Liver (tissue), 9 donors: ENCODE measurements around the gene HOXA4. TPM values are rescaled to one million over a fixed set of nuclear protein-coding genes. Genes with fewer than 3 reads are reported as not detected.

Experiments used
- DNase-seq: peaks from one replicate; pipeline ENCODE4 v3.0.0-alpha.2; 2017; ENCODE audit warnings: low spot score
- H3K27ac ChIP-seq, 2 donors: one replicate each; pipeline ENCODE4 v1.7.0; 2013; ENCODE audit warnings: inconsistent platforms in 2 of 2, low read length in 2 of 2, control low read depth in 1 of 2, low read depth in 1 of 2, mild to moderate bottlenecking in 1 of 2
- H3K27me3 ChIP-seq, 4 donors: one replicate each; pipeline versions ENCODE4 v1.6.1 to v1.7.0; 2013; ENCODE audit warnings: low read length in 3 of 4, inconsistent platforms in 1 of 4, mild to moderate bottlenecking in 1 of 4, moderate library complexity in 1 of 4; ENCODE audit not compliant: control insufficient read depth in 4 of 4, insufficient read depth in 4 of 4
- H3K36me3 ChIP-seq, 4 donors: one replicate each; pipeline versions ENCODE4 v1.6.1 to v1.7.0; 2013; ENCODE audit warnings: low read length in 3 of 4, mild to moderate bottlenecking in 3 of 4, low read depth in 1 of 4, moderate library complexity in 1 of 4; ENCODE audit not compliant: control insufficient read depth in 4 of 4, insufficient read depth in 3 of 4
- H3K4me1 ChIP-seq, 4 donors: one replicate each; pipeline versions ENCODE4 v1.6.1 to v1.7.0; 2013; ENCODE audit warnings: low read length in 3 of 4, mild to moderate bottlenecking in 3 of 4, moderate library complexity in 1 of 4; ENCODE audit not compliant: control insufficient read depth in 4 of 4, insufficient read depth in 4 of 4
- H3K4me3 ChIP-seq, 3 donors: one replicate each; pipeline versions ENCODE4 v1.6.1 to v1.7.0; 2013; ENCODE audit warnings: low read length in 3 of 3, control low read depth in 1 of 3, low read depth in 1 of 3, mild to moderate bottlenecking in 1 of 3
- H3K9ac ChIP-seq, 2 donors: one replicate each; pipeline ENCODE4 v1.7.0; 2013; ENCODE audit warnings: low read length in 2 of 2, mild to moderate bottlenecking in 2 of 2, moderate library complexity in 2 of 2, control low read depth in 1 of 2, low read depth in 1 of 2
- H3K9me3 ChIP-seq, 4 donors: one replicate each; pipeline versions ENCODE4 v1.6.1 to v1.7.0; 2013; ENCODE audit warnings: low read length in 3 of 4; ENCODE audit not compliant: control insufficient read depth in 4 of 4
- ATF3 ChIP-seq: IDR thresholded peaks from 2 replicates; pipeline ENCODE4 v1.6.1; 2016; ENCODE audit warnings: antibody characterized with exemption
- CTCF ChIP-seq: fragments of 150-350 bp; IDR thresholded peaks from 2 replicates; pipeline ENCODE4 v1.5.1; 2017; ENCODE audit warnings: improper control_type of control experiment, low read depth, low read length; ENCODE audit not compliant: missing input control
- EGR1 ChIP-seq, 2 donors: IDR thresholded peaks; 2 replicates each; pipeline ENCODE4 v1.6.1; 2016 to 2018; ENCODE audit warnings: antibody characterized with exemption in 2 of 2, low read depth in 2 of 2
- FOXA1 ChIP-seq: IDR thresholded peaks from 2 replicates; pipeline ENCODE4 v1.6.1; 2016; ENCODE audit warnings: antibody characterized with exemption
- GABPA ChIP-seq, 2 donors: IDR thresholded peaks in 1 of 2; conservative IDR thresholded peaks in 1 of 2; 2 replicates each; pipeline ENCODE4 v1.6.1; 2016; ENCODE audit warnings: antibody characterized with exemption in 2 of 2, mild to moderate bottlenecking in 1 of 2, moderate library complexity in 1 of 2
- HNF4A ChIP-seq, 2 donors: conservative IDR thresholded peaks; 2 replicates each; pipeline ENCODE4 v1.6.1; 2016; ENCODE audit warnings: antibody characterized with exemption in 2 of 2, mild to moderate bottlenecking in 2 of 2
- HNF4G ChIP-seq: IDR thresholded peaks from 2 replicates; pipeline ENCODE4 v1.6.1; 2016; ENCODE audit warnings: antibody characterized with exemption
- JUND ChIP-seq, 2 donors: IDR thresholded peaks; 2 replicates each; pipeline ENCODE4 v1.6.1; 2016; ENCODE audit warnings: antibody characterized with exemption in 2 of 2
- NR2F2 ChIP-seq: IDR thresholded peaks from 2 replicates; pipeline ENCODE4 v1.6.1; 2016; ENCODE audit warnings: antibody characterized with exemption
- RAD21 ChIP-seq, 2 donors: IDR thresholded peaks; 2 replicates each; pipeline ENCODE4 v1.6.1; 2016; ENCODE audit warnings: antibody characterized with exemption in 2 of 2, mild to moderate bottlenecking in 2 of 2
- REST ChIP-seq: IDR thresholded peaks from 2 replicates; pipeline ENCODE4 v1.6.1; 2016; ENCODE audit warnings: antibody characterized with exemption, mild to moderate bottlenecking
- RXRA ChIP-seq, 2 donors: IDR thresholded peaks; 2 replicates each; pipeline ENCODE4 v1.6.1; 2017 to 2018; ENCODE audit warnings: antibody characterized with exemption in 2 of 2, mild to moderate bottlenecking in 1 of 2
- SP1 ChIP-seq: IDR thresholded peaks from 2 replicates; pipeline ENCODE4 v1.6.1; 2018; ENCODE audit warnings: antibody characterized with exemption, mild to moderate bottlenecking
- TAF1 ChIP-seq: conservative IDR thresholded peaks from 2 replicates; pipeline ENCODE4 v1.6.1; 2016; ENCODE audit warnings: antibody characterized with exemption, mild to moderate bottlenecking
- YY1 ChIP-seq: IDR thresholded peaks from 2 replicates; pipeline ENCODE4 v1.6.1; 2016; ENCODE audit warnings: antibody characterized with exemption, mild to moderate bottlenecking
- ZBTB33 ChIP-seq: IDR thresholded peaks from 2 replicates; pipeline ENCODE4 v1.6.1; 2016; ENCODE audit warnings: antibody characterized with exemption
- WGBS: extraction: QIAGEN DNeasy Blood & Tissue Kit; methylation state at CpG from one replicate; pipeline ENCODE4 v1.1.7; 2013; 5-methylcytosine and 5-hydroxymethylcytosine counted together
- polyA plus RNA-seq, 2 donors: library from polyadenylated mRNA; stranded (reverse) in 1 of 2; unstranded in 1 of 2; fragments of 200-250 nt in 1 of 2; fragments of >200 nt in 1 of 2; fragmentation: Nextera tagmentation in 1 of 2; extraction: Ambion mirVana in 1 of 2; gene quantifications; one replicate each; pipeline versions ENCODE4 v1.2.1 to v1.2.3, GENCODE V29; 2013 to 2015
- total RNA-seq, 2 donors: library from RNA; depleted of rRNA; stranded (reverse); fragments of >200 nt; gene quantifications; one replicate each; pipeline ENCODE4 v1.2.3, GENCODE V29; 2014
- TF ChIP-seq, protein P1 (sequence below): IDR thresholded peaks from 2 replicates; pipeline ENCODE4 v1.6.1; 2016; ENCODE audit warnings: antibody characterized with exemption
- donor health status: healthy.
- donor health status: healthy.
- donor health status: healthy.
- donor health status: healthy.
- donor health status: healthy.

The HOXA4 gene
- total and polyA plus RNA-seq, 4 donors: 0.17 to 1.1 (median 0.30) TPM

GRCh38 chr7:27176524-27176845 lies 45.9 kb upstream of the HOXA4 start (continued):
- TF ChIP-seq JUND (IDR thresholded peaks at IDR 0.05) (no peak), EGR1 (IDR thresholded peaks at IDR 0.05; ENCODE audit: low read depth in 2 of 2) (no peak), ATF3 (no peak), NR2F2 (no peak), YY1 (no peak), FOXA1 (no peak), GABPA (IDR thresholded peaks at IDR 0.05 in 1 of 2, conservative IDR thresholded peaks at IDR 0.05 in 1 of 2) (no peak), SP1 (no peak), RXRA (IDR thresholded peaks at IDR 0.05) (no peak)
- TF ChIP-seq, protein P1, sequence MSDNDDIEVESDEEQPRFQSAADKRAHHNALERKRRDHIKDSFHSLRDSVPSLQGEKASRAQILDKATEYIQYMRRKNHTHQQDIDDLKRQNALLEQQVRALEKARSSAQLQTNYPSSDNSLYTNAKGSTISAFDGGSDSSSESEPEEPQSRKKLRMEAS: no peak

DNA sequence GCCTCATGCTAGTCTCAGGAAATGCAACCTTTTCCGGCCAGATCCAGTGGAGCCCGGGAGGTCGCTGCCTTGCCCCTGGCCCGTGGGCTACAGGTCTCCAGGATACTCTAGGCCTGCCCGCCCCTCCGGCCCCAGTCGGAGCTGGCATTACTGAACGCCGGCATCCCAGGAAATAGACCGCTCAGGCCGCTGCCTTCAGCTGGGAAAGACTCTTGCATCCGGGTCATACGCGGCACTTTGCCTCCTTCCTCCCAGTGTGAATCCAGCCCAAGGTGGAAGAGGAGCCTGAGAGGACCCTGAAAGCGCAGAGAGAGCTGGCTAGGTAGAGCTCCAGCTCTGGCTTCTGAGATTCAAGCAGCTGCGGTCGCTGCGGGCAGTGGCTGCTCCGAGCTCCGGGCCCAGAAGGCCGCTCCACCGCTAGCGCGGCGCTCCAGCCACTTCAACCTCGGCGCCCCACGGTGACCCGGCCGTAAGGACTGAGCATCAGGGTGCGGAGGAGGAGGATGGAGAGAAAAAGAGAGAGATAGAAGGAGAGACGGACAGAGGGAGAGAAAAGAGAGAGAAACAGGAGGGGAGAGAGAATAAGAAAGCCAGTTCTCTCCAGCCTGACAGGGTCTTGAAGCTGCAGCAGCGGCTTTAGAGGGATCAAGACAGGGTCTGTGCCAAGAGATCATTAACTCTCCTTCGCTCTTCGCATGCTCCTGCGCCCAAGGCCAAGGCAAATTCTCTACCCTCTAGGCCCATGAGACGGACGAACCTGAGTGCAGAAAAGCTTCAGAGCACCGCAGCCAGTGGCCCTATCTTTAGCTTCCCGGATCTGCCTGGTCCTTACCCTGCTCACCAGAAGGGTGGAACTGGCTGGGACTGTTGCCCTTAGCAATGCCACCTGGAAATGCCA lies 45.3 kb upstream of the HOXA4 start:
- H3K27me3 ChIP-seq: peaks cover 17 to 68% (median 26%) of the 10 kb centered on the region in 4 donors
- no peak overlapping the region for H3K4me3 ChIP-seq
- no peak overlapping the region for H3K9ac ChIP-seq
- H3K9me3 ChIP-seq: peaks cover 0 to 2% (median 0%) of the 10 kb centered on the region in 4 donors
- H3K4me1 ChIP-seq: peaks cover 9 to 19% (median 19%) of the 10 kb centered on the region in 4 donors
- TF ChIP-seq ATF3 (no peak), HNF4G (no peak), HNF4A (conservative IDR thresholded peaks at IDR 0.05) (no peak), YY1 (no peak), REST (no peak), SP1 (no peak), GABPA (IDR thresholded peaks at IDR 0.05 in 1 of 2, conservative IDR thresholded peaks at IDR 0.05 in 1 of 2) (no peak), TAF1 (no peak), CTCF (no peak), RXRA (IDR thresholded peaks at IDR 0.05) (no peak), ZBTB33 (no peak), JUND (IDR thresholded peaks at IDR 0.05) (no peak), RAD21 (IDR thresholded peaks at IDR 0.05) (no peak), EGR1 (IDR thresholded peaks at IDR 0.05; ENCODE audit: low read depth in 2 of 2) (no peak)
- TF ChIP-seq, protein P1: no peak
- no peak for DNase-seq
- H3K27ac ChIP-seq: no peak overlapping the region
- WGBS: 27% methylated on average over 40 of the region's 40 CpGs
- no peaks in the 10 kb centered on the region for H3K36me3 ChIP-seq
